ENCODE results near the gene PLBD2. TPM values are rescaled to one million over a fixed set of nuclear protein-coding genes. Genes with fewer than 3 reads are reported as not detected.

The PLBD2 gene
- total RNA-seq, 1 experiment from 2014 or later, result 12.6 TPM

DNA sequence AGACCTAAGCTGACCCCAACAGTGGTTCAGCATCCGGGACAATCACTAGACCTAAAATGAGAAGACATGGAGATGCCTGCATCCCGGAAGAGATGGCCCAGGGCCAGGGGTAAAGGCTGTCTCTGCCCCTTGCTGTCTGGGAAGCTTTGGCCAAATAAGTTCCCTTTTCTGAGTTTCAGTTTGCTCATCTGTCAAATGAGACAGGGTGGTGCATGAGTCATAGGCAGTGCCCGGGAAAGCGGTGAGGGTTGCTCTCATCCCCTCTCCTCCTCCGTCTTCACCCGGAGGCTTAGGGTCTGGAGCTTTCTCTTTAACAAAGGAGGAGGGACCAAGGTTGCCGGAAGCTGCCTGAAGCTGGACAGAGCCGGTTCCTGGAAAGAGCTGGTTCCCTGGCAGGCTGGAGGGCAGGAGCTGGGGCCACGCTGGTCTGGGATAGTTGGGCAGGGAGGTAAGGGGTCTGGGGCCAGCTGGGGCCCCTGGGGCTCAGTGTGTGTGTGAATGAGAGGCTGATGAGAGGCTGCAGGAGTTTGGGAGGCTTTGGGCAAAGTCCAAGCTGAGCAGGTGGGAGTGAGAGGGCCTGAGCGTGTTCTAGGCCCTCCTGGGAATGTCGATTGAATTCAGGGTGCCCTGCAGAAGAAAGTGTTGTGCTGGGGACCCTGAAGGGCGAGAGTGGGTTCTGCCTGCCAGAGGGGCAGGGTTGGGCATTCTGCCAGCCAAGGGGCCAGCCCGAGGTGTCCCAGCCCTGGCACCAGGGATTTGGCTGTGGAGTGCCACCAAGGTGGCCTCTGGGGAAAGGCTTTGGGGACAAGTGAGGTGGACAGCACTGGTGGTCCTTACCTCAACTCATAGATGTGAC lies 63.9 kb downstream of the PLBD2 start, which contains the start of gene SDSL:
SDSL (plus strand) TSS at position 351 of the 856 bp plus-strand sequence. CDS start 5,603 bp downstream, outside the sequence.
- peak; percentile 65 for DNase-seq
- H3K4me3 ChIP-seq (ENCODE audit: insufficient read depth, low read depth, low read length), result 0 out of 2 replicates have a peak within 1 kb of the TSS, but pooled peaks have one; percentile 14
- no peaks in the 10 kb centered on the region for H3K27me3 ChIP-seq (ENCODE audit: control insufficient read depth, insufficient read depth, low read length)
- no peaks in the 10 kb centered on the region for H3K36me3 ChIP-seq (replicated peaks; ENCODE audit: control insufficient read depth, insufficient read depth, low read length)

- no peak overlapping the region for H3K4me3 ChIP-seq (ENCODE audit: insufficient read depth, low read depth, low read length)
- DNase-seq, result no peak
- no peaks in the 10 kb centered on the region for H3K36me3 ChIP-seq (replicated peaks; ENCODE audit: control insufficient read depth, insufficient read depth, low read length)
- no peaks in the 10 kb centered on the region for H3K27me3 ChIP-seq (ENCODE audit: control insufficient read depth, insufficient read depth, low read length)
Observed at GRCh38 chr12:113422886-113423669, 64.7 kb downstream of the PLBD2 start.

GRCh38 chr12:113424456-113424855 lies 66.1 kb downstream of the PLBD2 start:
- H3K4me3 ChIP-seq (ENCODE audit: insufficient read depth, low read depth, low read length), result no peak overlapping the region
- H3K27me3 ChIP-seq (ENCODE audit: control insufficient read depth, insufficient read depth, low read length), result no peaks in the 10 kb centered on the region
- DNase-seq, result no peak
- H3K36me3 ChIP-seq (replicated peaks; ENCODE audit: control insufficient read depth, insufficient read depth, low read length), result no peaks in the 10 kb centered on the region

GRCh38 chr12:113424915-113425823 lies 66.8 kb downstream of the PLBD2 start:
- H3K4me3 ChIP-seq (ENCODE audit: insufficient read depth, low read depth, low read length), result peak overlapping the region; percentile 14; the same call in 1 of the 2 replicates
- peak; percentile 76 for DNase-seq
- no peaks in the 10 kb centered on the region for H3K36me3 ChIP-seq (replicated peaks; ENCODE audit: control insufficient read depth, insufficient read depth, low read length)
- H3K27me3 ChIP-seq (ENCODE audit: control insufficient read depth, insufficient read depth, low read length), result no peaks in the 10 kb centered on the region

- DNase-seq, result peak; percentile 62
- H3K4me3 ChIP-seq (ENCODE audit: insufficient read depth, low read depth, low read length), result peak overlapping the region; percentile 14
- no peaks in the 10 kb centered on the region for H3K36me3 ChIP-seq (replicated peaks; ENCODE audit: control insufficient read depth, insufficient read depth, low read length)
- no peaks in the 10 kb centered on the region for H3K27me3 ChIP-seq (ENCODE audit: control insufficient read depth, insufficient read depth, low read length)
Observed at GRCh38 chr12:113425960-113426453, 67.6 kb downstream of the PLBD2 start.

DNA sequence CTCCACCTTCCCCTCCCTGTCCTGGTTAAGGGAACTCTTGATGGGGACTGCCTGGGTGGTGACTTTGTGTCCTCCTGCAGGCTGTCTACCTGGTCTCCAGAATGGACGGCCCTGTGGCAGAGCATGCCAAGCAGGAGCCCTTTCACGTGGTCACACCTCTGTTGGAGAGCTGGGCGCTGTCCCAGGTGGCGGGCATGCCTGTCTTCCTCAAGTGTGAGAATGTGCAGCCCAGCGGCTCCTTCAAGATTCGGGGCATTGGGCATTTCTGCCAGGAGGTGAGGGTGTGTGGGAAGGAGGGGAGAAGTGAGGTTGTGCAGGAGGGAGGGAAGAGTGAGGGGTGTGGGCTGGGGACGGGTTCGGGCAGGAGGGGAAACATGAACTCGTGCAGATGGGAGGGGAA lies 69.5 kb downstream of the PLBD2 start:
- Histone ChIP-seq H3K4me3 (ENCODE audit: insufficient read depth, low read depth, low read length) (no peak overlapping the region), H3K27me3 (ENCODE audit: control insufficient read depth, insufficient read depth, low read length) (no peaks in the 10 kb centered on the region), H3K36me3 (replicated peaks; ENCODE audit: control insufficient read depth, insufficient read depth, low read length) (no peaks in the 10 kb centered on the region)
- no peak for DNase-seq

DNA sequence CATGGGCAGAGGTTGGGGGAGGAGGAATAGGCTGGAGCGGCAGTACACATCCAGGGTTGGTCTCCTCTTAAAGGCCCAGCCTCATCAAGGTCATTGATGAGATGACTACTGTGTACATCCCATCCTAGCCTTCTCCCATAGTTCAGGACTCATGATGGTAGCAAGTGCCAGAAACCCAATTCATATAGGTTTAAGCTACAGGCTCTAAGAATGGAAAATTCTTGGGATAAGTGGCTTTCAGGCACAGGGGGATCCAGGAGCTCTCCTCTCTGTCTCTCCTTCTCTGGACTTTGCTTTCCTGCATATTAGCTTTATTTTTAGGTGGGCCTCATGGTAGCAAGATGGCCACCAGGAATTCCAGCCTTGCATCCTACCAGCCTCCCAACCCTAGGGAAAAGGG lies 70.1 kb downstream of the PLBD2 start:
- no peak overlapping the region for H3K4me3 ChIP-seq (ENCODE audit: insufficient read depth, low read depth, low read length)

DNA sequence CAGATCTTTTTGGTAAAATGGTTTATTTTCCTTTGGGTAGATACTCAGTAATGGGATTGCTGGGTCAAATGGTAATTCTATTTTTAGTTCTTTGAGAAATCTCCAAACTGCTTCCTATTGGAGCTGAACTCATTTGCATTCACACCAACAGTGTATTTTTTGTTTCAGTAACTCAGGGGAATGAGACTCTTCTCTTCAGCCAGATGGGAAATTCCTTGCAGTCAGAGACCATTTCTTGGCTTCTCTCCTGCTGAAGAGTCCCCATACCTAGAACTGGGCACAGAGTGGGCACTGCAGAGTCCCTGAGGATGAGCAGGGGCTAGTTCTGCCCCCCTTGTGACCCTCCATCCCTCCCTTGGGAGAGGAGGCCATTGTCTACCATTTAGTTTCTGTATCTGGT lies 74.6 kb downstream of the PLBD2 start:
- no peaks in the 10 kb centered on the region for H3K36me3 ChIP-seq (replicated peaks; ENCODE audit: control insufficient read depth, insufficient read depth, low read length)
- no peak overlapping the region for H3K4me3 ChIP-seq (ENCODE audit: insufficient read depth, low read depth, low read length)
- H3K27me3 ChIP-seq (ENCODE audit: control insufficient read depth, insufficient read depth, low read length), result no peaks in the 10 kb centered on the region
- no peak for DNase-seq

More for the DNA sequence above, 70.1 kb downstream of the PLBD2 start:
- DNase-seq, result no peak
- Histone ChIP-seq H3K36me3 (replicated peaks; ENCODE audit: control insufficient read depth, insufficient read depth, low read length) (no peaks in the 10 kb centered on the region), H3K27me3 (ENCODE audit: control insufficient read depth, insufficient read depth, low read length) (no peaks in the 10 kb centered on the region)

DNA sequence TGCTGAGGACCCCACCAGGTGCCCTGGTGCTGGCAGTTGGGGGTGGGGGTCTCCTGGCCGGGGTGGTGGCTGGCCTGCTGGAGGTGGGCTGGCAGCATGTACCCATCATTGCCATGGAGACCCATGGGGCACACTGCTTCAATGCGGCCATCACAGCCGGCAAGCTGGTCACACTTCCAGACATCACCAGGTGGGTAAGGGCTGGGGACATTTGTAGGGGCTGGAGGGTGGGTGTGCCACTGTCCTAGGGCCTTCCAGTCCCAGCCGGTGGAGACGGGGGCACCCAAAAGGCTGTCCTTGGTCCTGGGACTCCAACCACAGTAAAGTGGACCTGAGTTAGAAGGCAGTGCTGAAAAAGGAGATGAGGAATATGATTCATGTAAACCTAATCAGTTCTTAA lies 77.0 kb downstream of the PLBD2 start:
- no peaks in the 10 kb centered on the region for H3K27me3 ChIP-seq (ENCODE audit: control insufficient read depth, insufficient read depth, low read length)
- DNase-seq, result no peak
- no peaks in the 10 kb centered on the region for H3K36me3 ChIP-seq (replicated peaks; ENCODE audit: control insufficient read depth, insufficient read depth, low read length)
- no peak overlapping the region for H3K4me3 ChIP-seq (ENCODE audit: insufficient read depth, low read depth, low read length)

DNA sequence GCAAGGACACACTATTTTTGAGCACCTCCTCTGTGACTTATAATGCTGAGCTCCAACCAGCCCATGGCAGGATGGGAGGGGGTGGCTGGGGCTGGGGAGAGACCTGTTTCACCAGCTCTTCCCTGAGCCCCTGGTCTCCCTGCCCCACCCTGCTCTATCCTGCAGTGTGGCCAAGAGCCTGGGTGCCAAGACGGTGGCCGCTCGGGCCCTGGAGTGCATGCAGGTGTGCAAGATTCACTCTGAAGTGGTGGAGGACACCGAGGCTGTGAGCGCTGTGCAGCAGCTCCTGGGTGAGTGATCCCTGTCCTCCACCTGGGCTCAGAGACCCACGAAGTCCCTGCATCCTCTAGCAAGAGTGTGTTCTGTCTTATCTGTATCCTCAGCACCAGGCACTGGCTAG lies 78.2 kb downstream of the PLBD2 start:
- no peak for DNase-seq
- H3K4me3 ChIP-seq (ENCODE audit: insufficient read depth, low read depth, low read length), result no peak overlapping the region
- no peaks in the 10 kb centered on the region for H3K36me3 ChIP-seq (replicated peaks; ENCODE audit: control insufficient read depth, insufficient read depth, low read length)
- H3K27me3 ChIP-seq (ENCODE audit: control insufficient read depth, insufficient read depth, low read length), result no peaks in the 10 kb centered on the region; the same call in 1 of the 2 replicates

GRCh38 chr12:113436993-113437728 lies 78.8 kb downstream of the PLBD2 start:
- H3K4me3 ChIP-seq (ENCODE audit: insufficient read depth, low read depth, low read length), result no peak overlapping the region
- no peak for DNase-seq
- H3K36me3 ChIP-seq (replicated peaks; ENCODE audit: control insufficient read depth, insufficient read depth, low read length), result no peaks in the 10 kb centered on the region
- no peaks in the 10 kb centered on the region; the same call in none of the 2 replicates for H3K27me3 ChIP-seq (ENCODE audit: control insufficient read depth, insufficient read depth, low read length)

DNA sequence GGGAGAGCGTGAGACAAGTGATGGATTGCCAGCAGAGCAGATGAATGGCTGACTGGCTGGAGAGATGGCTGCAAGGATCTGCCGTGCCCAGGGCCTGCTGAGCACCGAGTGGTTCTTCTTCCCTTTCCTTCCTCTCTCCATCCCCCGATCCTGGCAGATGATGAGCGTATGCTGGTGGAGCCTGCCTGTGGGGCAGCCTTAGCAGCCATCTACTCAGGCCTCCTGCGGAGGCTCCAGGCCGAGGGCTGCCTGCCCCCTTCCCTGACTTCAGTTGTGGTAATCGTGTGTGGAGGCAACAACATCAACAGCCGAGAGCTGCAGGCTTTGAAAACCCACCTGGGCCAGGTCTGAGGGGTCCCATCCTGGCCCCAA lies 79.3 kb downstream of the PLBD2 start:
- Histone ChIP-seq H3K27me3 (ENCODE audit: control insufficient read depth, insufficient read depth, low read length) (no peaks in the 10 kb centered on the region; the same call in none of the 2 replicates), H3K4me3 (ENCODE audit: insufficient read depth, low read depth, low read length) (no peak overlapping the region), H3K36me3 (replicated peaks; ENCODE audit: control insufficient read depth, insufficient read depth, low read length) (no peaks in the 10 kb centered on the region)
- no peak for DNase-seq

DNA sequence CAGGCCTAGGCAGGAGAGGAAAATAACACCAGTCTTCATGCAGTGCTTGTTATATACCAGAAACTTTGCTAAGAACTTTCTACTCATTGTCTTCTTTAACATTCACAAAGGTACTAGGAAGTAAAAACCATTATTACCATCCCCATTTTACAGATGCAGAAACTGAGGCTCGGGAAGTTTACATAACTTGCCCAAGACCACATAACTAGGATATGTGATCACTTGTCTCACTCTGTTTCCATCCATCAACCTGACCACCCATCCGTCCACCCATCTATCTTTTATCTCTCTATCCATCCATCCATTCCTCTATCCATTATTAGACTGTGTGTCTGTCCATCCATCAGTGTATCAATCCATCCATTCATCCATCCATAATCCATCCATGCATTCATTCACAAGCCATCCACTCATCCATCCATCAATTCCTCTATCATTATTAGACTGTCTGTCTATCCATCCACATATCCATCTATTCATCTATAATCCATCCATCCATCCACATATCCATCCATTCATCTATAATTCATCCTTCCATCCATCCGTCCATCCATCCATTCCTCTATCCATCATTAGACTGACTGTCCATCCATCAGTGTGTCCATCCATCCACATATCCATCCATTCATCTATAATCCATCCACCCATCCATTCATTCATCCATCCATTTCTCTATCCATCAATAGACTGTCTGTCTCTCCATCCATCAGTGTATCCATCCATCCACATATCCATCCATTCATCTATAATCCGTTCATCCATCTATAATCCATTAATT lies 80.3 kb downstream of the PLBD2 start:
- Histone ChIP-seq H3K27me3 (ENCODE audit: control insufficient read depth, insufficient read depth, low read length) (no peaks in the 10 kb centered on the region; the same call in none of the 2 replicates), H3K36me3 (replicated peaks; ENCODE audit: control insufficient read depth, insufficient read depth, low read length) (no peaks in the 10 kb centered on the region), H3K4me3 (ENCODE audit: insufficient read depth, low read depth, low read length) (no peak overlapping the region)
- DNase-seq, result no peak

All from H7 (cell line).